Panc1 (cell line): Measurements from ENCODE around the gene POLA1. TPM values are rescaled to one million over a fixed set of nuclear protein-coding genes. Genes with fewer than 3 reads are reported as not detected.

Experiments used
- ATAC-seq: fragments of 200-7000 bp; cut with Tn5 transposase; 2 replicates; pipeline ENCODE4 v1.9.1; 2020; ENCODE audit warnings: mild to moderate bottlenecking, moderate library complexity
- BruUV-seq: library from RNA; stranded (reverse); fragments of 400-500 nt; replicated peaks from 2 replicates; lab custom pipeline; 2021; lab: Mats Ljungman, UMichigan
- CTCF ChIA-PET: fragments of 300-600 bp; sonication (Branson Sonifier 250); formaldehyde crosslinking; loops from one replicate; lab custom pipeline; 2022; ENCODE audit warnings: antibody characterized with exemption; lab: Charles Lee
- POLR2A ChIA-PET: fragments of 300-600 bp; sonication (Branson Sonifier 250); formaldehyde crosslinking; loops from one replicate; lab custom pipeline; 2022; ENCODE audit warnings: antibody characterized with exemption; lab: Charles Lee
- DNase-seq: peaks from one replicate; pipeline ENCODE4 v3.0.0-alpha.2; 2010; ENCODE audit warnings: low read depth, low spot score
- H3K27ac ChIP-seq: 2 replicates; pipeline ENCODE4 v1.5.1; 2011; ENCODE audit warnings: mild to moderate bottlenecking, low read length, inconsistent platforms
- H3K27me3 ChIP-seq: fragments of 200-500 bp; sonication (Bioruptor generic); 2 replicates; pipeline ENCODE4 v1.6.0; 2014; ENCODE audit warnings: low read length, inconsistent platforms; ENCODE audit not compliant: control insufficient read depth, insufficient read depth
- H3K36me3 ChIP-seq: fragments of 200-500 bp; sonication (Bioruptor generic); 2 replicates; pipeline ENCODE4 v1.5.1; 2014; ENCODE audit warnings: inconsistent platforms, mild to moderate bottlenecking, low read length, moderate library complexity; ENCODE audit not compliant: control insufficient read depth, insufficient read depth
- H3K4me1 ChIP-seq: 2 replicates; pipeline ENCODE4 v1.5.1; 2011; ENCODE audit warnings: inconsistent platforms, mild to moderate bottlenecking, low read length, moderate library complexity; ENCODE audit not compliant: control insufficient read depth, insufficient read depth
- H3K4me3 ChIP-seq, 2 experiments: 2 replicates each; pipeline ENCODE4 v1.5.1; 2011 to 2012; ENCODE audit warnings: low read depth in 2 of 2, low read length in 2 of 2, mild to moderate bottlenecking in 2 of 2, inconsistent platforms in 1 of 2, moderate library complexity in 1 of 2
- H3K9me3 ChIP-seq: fragments of 200-500 bp; sonication (Bioruptor generic); 2 replicates; pipeline ENCODE4 v1.5.1; 2014; ENCODE audit warnings: low read depth, mild to moderate bottlenecking, inconsistent platforms, low read length, moderate library complexity; ENCODE audit not compliant: control insufficient read depth, insufficient read depth
- POLR2AphosphoS5 ChIP-seq: IDR thresholded peaks from 2 replicates; pipeline ENCODE4 v1.6.1; 2012; ENCODE audit warnings: mild to moderate bottlenecking, low read depth, low read length, moderate library complexity
- REST ChIP-seq, 2 experiments: IDR thresholded peaks; 2 replicates each; pipeline ENCODE4 v1.6.1; 2011 to 2012; ENCODE audit warnings: low read depth in 2 of 2, control low read depth in 1 of 2, low read length in 1 of 2, mild to moderate bottlenecking in 1 of 2, moderate library complexity in 1 of 2; ENCODE audit not compliant: insufficient read depth in 1 of 2
- SIN3A ChIP-seq: IDR thresholded peaks from 2 replicates; pipeline ENCODE4 v1.6.1; 2012; ENCODE audit warnings: low read depth, mild to moderate bottlenecking, low read length, moderate library complexity, borderline replicate concordance; ENCODE audit not compliant: insufficient read depth
- TCF7L2 ChIP-seq: IDR thresholded peaks from 2 replicates; pipeline ENCODE4 v1.6.1; 2011; ENCODE audit warnings: mild to moderate bottlenecking, low read depth, low read length, inconsistent platforms
- in situ Hi-C: cut with HindIII; loops from 2 replicates; pipeline ENCODE4 v1.10.0; 2016; ENCODE audit warnings: low sequenced_read_pairs, low pct_unique_long_range_greater_than_20kb
- intact Hi-C: fragments of 100-400 bp; cut with micrococcal nuclease; formaldehyde crosslinking; loops from one replicate; pipeline ENCODE4 v1.10.0; 2022; ENCODE audit not compliant: unreplicated experiment
- total RNA-seq: library from RNA; stranded (reverse); gene quantifications from one replicate; pipeline ENCODE4 v1.2.1, GENCODE V29; 2021; ENCODE audit not compliant: unreplicated experiment
- TF ChIP-seq, protein P1 (sequence below): fragments of 450-650 bp; IDR thresholded peaks from 2 replicates; pipeline ENCODE4 v1.5.1; 2017; ENCODE audit warnings: mild to moderate bottlenecking

Gene POLA1
- total RNA-seq, 1 experiment from 2014 or later = 10.5 TPM

GRCh38 chrX:24899391-24899790 lies 205.7 kb downstream of the POLA1 start:
- TF ChIP-seq SIN3A (no peak), POLR2AphosphoS5 (no peak), REST (IDR thresholded peaks at IDR 0.05; ENCODE audit: insufficient read depth in 1 of 2, low read depth in 2 of 2, low read length in 1 of 2) (no peak), TCF7L2 (no peak)
- TF ChIP-seq, protein P1, sequence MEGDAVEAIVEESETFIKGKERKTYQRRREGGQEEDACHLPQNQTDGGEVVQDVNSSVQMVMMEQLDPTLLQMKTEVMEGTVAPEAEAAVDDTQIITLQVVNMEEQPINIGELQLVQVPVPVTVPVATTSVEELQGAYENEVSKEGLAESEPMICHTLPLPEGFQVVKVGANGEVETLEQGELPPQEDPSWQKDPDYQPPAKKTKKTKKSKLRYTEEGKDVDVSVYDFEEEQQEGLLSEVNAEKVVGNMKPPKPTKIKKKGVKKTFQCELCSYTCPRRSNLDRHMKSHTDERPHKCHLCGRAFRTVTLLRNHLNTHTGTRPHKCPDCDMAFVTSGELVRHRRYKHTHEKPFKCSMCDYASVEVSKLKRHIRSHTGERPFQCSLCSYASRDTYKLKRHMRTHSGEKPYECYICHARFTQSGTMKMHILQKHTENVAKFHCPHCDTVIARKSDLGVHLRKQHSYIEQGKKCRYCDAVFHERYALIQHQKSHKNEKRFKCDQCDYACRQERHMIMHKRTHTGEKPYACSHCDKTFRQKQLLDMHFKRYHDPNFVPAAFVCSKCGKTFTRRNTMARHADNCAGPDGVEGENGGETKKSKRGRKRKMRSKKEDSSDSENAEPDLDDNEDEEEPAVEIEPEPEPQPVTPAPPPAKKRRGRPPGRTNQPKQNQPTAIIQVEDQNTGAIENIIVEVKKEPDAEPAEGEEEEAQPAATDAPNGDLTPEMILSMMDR = no peak
- ATAC-seq (no peak), DNase-seq (no peak)
- Histone ChIP-seq H3K4me3 (no peak overlapping the region), H3K27me3 (no peaks in the 10 kb centered on the region), H3K4me1 (no peaks in the 10 kb centered on the region), H3K9me3 (no peaks in the 10 kb centered on the region), H3K27ac (no peak overlapping the region), H3K36me3 (no peaks in the 10 kb centered on the region)
- intact Hi-C loops = no loop called here
- POLR2A ChIA-PET = no interaction called here
- BruUV-seq = no TSS peak
- in situ Hi-C loops = no loop called here
- CTCF ChIA-PET = no interaction called here

DNA sequence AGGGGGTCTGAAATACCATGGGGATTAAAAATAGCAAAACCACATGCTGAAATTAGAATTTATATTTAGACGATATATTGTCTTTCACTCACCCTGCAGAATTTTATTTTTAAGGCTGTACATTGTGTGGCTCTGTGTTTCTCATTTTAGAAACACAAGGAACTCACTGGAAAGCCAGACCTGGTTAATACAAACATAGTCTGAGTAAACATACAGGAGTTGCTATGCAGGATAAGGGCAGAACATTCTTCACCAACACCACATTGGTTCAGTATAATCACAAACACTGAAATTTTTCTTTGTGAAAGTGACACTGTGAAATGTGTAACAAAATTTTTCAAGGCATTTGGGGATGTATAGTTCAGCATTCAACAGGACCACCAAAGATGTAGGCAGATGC lies 206.5 kb downstream of the POLA1 start:
- ChIA-PET POLR2A (no interaction called here), CTCF (no interaction called here)
- no peaks in the 10 kb centered on the region for H3K9me3 ChIP-seq
- H3K36me3 ChIP-seq = no peaks in the 10 kb centered on the region
- TF ChIP-seq REST (IDR thresholded peaks at IDR 0.05; ENCODE audit: insufficient read depth in 1 of 2, low read depth in 2 of 2, low read length in 1 of 2) (no peak), SIN3A (no peak), POLR2AphosphoS5 (no peak), TCF7L2 (no peak)
- TF ChIP-seq, protein P1 = no peak
- no peaks in the 10 kb centered on the region for H3K4me1 ChIP-seq
- no peaks in the 10 kb centered on the region for H3K27me3 ChIP-seq
- BruUV-seq = no TSS peak
- no peak overlapping the region for H3K27ac ChIP-seq
- DNase-seq (no peak), ATAC-seq (no peak)
- in situ Hi-C loops (no loop called here), intact Hi-C loops (no loop called here)
- no peak overlapping the region for H3K4me3 ChIP-seq
